H1 (cell line): Measurements from ENCODE around the gene ARHGAP15. TPM values are rescaled to one million over a fixed set of nuclear protein-coding genes. Genes with fewer than 3 reads are reported as not detected.

Source experiments
- GABPA ChIP-seq: IDR thresholded peaks from 2 replicates; pipeline ENCODE4 v1.6.1; 2011; ENCODE audit warnings: mild to moderate bottlenecking, low read length, moderate library complexity, borderline replicate concordance; ENCODE audit not compliant: insufficient read depth
- YY1 ChIP-seq: IDR thresholded peaks from 2 replicates; pipeline ENCODE4 v1.6.1; 2011; ENCODE audit warnings: low read depth, mild to moderate bottlenecking, low read length
- polyA plus RNA-seq, 7 experiments: library from polyadenylated mRNA; depleted of rRNA in 3 of 7; stranded (reverse) in 5 of 7; unstranded in 2 of 7; fragments of >200 nt in 5 of 7; fragments of 200-250 nt in 2 of 7; gene quantifications; 1 replicate in 5 of 7; 2 replicates in 1 of 7; 4 replicates in 1 of 7; pipeline versions ENCODE4 v1.2.1 to v1.2.3, GENCODE V29; 2011 to 2013; ENCODE audit warnings: missing spikeins in 2 of 7, mixed read lengths in 2 of 7
- total RNA-seq: library from RNA; stranded (reverse); fragmentation: NEBNext Ultra II Directional; extraction: Animal tissue kit (Norgen Biotek cat#: 25700); gene quantifications from 2 replicates; pipeline ENCODE4 v1.2.1, GENCODE V29; 2021
- TF ChIP-seq, protein P1 (sequence below), 3 experiments: IDR thresholded peaks; 1 replicate in 2 of 3; 2 replicates in 1 of 3; pipeline versions ENCODE4 v1.5.1 to v1.6.1; 2011; ENCODE audit warnings: low read length in 3 of 3, mild to moderate bottlenecking in 3 of 3, inconsistent platforms in 2 of 3, low read depth in 1 of 3, moderate library complexity in 1 of 3; ENCODE audit not compliant: insufficient read depth in 1 of 3; ENCODE audit errors: control extremely low read depth in 1 of 3

ARHGAP15 gene
- total and polyA plus RNA-seq, 2 of the 8 experiments (the other 6 are each of a cell fraction or from before 2014, with no cell fraction given): not detected

DNA sequence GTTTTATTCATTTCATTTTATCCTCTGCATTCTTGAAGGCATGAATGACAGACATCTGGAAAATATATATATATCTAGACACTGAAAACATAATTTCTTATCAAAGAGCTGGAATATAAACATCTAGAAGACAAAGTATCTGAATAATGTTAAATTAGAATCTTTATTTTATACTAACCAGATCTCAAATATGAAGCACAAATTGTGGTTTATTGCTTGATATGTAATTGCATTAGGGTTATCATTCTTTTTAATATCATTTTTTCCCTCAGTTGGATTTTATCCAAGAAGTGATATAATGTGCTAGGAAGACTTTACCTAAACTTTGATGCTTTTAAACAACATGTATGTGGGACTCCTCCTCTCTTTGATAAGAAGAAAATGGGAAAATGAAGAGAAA, 331.2 kb downstream of the ARHGAP15 start (continued):
- TF ChIP-seq, protein P1, sequence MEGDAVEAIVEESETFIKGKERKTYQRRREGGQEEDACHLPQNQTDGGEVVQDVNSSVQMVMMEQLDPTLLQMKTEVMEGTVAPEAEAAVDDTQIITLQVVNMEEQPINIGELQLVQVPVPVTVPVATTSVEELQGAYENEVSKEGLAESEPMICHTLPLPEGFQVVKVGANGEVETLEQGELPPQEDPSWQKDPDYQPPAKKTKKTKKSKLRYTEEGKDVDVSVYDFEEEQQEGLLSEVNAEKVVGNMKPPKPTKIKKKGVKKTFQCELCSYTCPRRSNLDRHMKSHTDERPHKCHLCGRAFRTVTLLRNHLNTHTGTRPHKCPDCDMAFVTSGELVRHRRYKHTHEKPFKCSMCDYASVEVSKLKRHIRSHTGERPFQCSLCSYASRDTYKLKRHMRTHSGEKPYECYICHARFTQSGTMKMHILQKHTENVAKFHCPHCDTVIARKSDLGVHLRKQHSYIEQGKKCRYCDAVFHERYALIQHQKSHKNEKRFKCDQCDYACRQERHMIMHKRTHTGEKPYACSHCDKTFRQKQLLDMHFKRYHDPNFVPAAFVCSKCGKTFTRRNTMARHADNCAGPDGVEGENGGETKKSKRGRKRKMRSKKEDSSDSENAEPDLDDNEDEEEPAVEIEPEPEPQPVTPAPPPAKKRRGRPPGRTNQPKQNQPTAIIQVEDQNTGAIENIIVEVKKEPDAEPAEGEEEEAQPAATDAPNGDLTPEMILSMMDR (IDR thresholded peaks at IDR 0.05; ENCODE audit: control extremely low read depth in 1 of 3, insufficient read depth in 1 of 3, low read depth in 1 of 3, low read length in 3 of 3): no peak
- TF ChIP-seq YY1 (no peak), GABPA (no peak)
